Nephron progenitor cell (in vitro differentiated cells): ENCODE measurements around the gene LCN10.

Experiments
- DNase-seq: peaks from one replicate; pipeline ENCODE4 v3.0.0; 2021
- H3K27ac Mint-ChIP-seq: 2 replicates; pipeline ENCODE4 v1.8.0; 2021; ENCODE audit warnings: mild to moderate bottlenecking, moderate library complexity, mixed read lengths
- H3K27me3 Mint-ChIP-seq: 2 replicates; pipeline ENCODE4 v1.8.0; 2021; ENCODE audit warnings: mild to moderate bottlenecking, low read depth, mixed read lengths; ENCODE audit not compliant: poor library complexity
- H3K36me3 Mint-ChIP-seq: 2 replicates; pipeline ENCODE4 v1.8.0; 2021; ENCODE audit warnings: low read depth, mixed read lengths
- H3K4me1 Mint-ChIP-seq: 2 replicates; pipeline ENCODE4 v1.8.0; 2021; ENCODE audit warnings: mixed read lengths
- H3K4me3 Mint-ChIP-seq: 2 replicates; pipeline ENCODE4 v1.8.0; 2021; ENCODE audit warnings: mild to moderate bottlenecking, moderate library complexity, mixed read lengths
- H3K9me3 Mint-ChIP-seq: 2 replicates; pipeline ENCODE4 v1.8.0; 2021; ENCODE audit warnings: mild to moderate bottlenecking, moderate library complexity, mixed read lengths
- TF ChIP-seq, protein P1 (sequence below): fragments of 200-600 bp; sonication (generic); IDR thresholded peaks from 2 replicates; pipeline ENCODE4 v1.5.0; 2021; ENCODE audit warnings: antibody characterized with exemption

Gene LCN10

DNA sequence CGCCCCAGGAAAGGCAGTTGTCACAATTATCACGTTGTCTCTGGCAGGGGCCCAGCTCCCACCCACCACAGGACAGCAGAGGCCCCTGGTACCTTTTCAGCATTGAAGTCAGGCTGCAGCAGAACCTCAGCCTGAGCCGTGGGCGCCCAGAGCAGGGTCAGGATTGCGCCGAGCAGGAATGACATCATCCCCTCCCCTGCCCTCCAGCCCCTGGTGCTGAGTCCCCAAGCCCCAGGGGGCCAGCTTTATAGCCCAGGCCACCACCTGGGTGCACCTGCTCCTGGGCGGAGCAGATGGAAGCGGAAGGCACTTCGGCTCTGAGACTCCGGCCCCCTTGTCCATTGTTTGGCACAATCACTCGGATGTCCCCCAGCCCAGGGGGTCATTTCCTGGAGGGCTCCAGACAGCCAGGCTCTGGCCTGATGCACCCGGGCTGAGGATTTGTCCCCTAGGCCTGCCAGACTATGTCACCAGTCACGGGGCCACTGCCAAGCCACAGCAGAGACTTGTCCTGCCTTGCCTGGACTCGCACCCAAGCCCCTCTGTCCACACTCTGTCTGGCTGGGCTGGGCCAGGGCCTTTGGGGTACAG is 21.7 kb upstream of the LCN10 start, which contains the start of gene LCN15:
LCN15 (minus strand) TSS at position 218 of the 591 bp plus-strand sequence; CDS start at position 188, 30 bp downstream.
- Mint-ChIP-seq H3K27ac (no peak within 1 kb of the TSS), H3K9me3 (no peaks in the 10 kb centered on the region), H3K27me3 (peaks cover 19% of the 10 kb centered on the region), H3K4me1 (peaks cover 32% of the 10 kb centered on the region), H3K36me3 (no peaks in the 10 kb centered on the region), H3K4me3 (no peak within 1 kb of the TSS)
- DNase-seq: no peak
- TF ChIP-seq, protein P1, sequence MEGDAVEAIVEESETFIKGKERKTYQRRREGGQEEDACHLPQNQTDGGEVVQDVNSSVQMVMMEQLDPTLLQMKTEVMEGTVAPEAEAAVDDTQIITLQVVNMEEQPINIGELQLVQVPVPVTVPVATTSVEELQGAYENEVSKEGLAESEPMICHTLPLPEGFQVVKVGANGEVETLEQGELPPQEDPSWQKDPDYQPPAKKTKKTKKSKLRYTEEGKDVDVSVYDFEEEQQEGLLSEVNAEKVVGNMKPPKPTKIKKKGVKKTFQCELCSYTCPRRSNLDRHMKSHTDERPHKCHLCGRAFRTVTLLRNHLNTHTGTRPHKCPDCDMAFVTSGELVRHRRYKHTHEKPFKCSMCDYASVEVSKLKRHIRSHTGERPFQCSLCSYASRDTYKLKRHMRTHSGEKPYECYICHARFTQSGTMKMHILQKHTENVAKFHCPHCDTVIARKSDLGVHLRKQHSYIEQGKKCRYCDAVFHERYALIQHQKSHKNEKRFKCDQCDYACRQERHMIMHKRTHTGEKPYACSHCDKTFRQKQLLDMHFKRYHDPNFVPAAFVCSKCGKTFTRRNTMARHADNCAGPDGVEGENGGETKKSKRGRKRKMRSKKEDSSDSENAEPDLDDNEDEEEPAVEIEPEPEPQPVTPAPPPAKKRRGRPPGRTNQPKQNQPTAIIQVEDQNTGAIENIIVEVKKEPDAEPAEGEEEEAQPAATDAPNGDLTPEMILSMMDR: no peak

DNA sequence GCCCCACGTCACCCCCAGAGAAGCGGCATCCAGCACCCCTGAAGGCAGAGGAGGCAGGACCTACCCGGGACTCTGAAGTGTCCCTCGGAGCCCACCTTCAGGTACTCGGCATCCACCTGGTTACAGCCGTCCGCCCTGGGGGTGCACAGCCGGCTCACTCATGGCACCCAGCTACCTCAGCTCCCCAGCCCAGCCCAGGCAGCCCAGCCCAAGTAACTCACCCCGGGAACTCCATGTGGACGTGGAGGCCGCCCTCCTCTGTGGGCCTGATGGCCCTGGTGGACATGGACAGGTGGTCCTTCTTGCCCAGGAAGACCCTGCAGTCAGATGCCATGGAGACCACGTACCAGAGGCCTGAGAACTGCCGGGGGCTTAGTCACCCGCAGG is 20.9 kb upstream of the LCN10 start:
- peaks cover 19% of the 10 kb centered on the region for H3K27me3 Mint-ChIP-seq

DNA sequence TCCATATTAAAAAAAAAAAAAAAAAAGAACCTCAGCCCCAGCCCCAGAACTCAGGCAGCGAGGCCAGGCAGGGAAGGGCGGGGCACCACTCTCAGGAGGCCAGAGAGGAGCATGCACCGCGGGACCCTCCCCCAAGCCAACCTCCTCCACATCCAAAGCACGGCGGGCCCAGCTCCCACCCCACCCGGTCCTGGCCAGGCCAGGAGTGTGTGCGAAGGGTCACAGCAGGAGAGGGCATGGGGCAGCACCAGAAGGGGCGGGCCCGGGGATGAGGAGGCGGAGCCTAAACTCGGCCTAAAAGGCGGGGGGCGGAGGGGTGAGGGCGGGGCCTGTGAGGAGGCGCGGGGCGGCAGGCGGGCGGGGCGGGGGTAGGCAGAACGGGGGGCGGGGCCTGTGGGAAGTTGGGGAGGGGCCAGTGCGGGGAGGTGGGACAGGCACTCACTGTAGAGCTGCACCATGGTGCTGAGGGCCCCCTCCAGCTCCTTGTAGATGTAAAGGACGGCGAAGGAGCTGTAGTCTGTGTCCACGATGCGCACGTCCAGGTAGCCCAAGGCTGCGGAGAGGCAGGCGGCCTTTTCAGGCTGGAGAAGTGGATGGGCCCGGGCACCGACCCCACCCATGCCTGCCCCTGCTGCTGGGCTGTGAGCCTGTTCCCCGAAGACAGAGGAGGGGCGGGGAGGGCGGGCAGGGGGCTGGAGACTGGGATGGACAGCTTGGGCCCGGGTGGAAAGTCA is 20.3 kb upstream of the LCN10 start:
- peaks cover 32% of the 10 kb centered on the region for H3K4me1 Mint-ChIP-seq
- no peak overlapping the region for H3K4me3 Mint-ChIP-seq
- no peaks in the 10 kb centered on the region for H3K36me3 Mint-ChIP-seq
- H3K27ac Mint-ChIP-seq: no peak overlapping the region
- TF ChIP-seq, protein P1: no peak
- no peaks in the 10 kb centered on the region for H3K9me3 Mint-ChIP-seq
- peak; percentile 94 for DNase-seq
- peaks cover 14% of the 10 kb centered on the region for H3K27me3 Mint-ChIP-seq

More for the DNA sequence above, 20.9 kb upstream of the LCN10 start:
- no peak for DNase-seq
- Mint-ChIP-seq H3K36me3 (no peaks in the 10 kb centered on the region), H3K4me3 (no peak overlapping the region), H3K27ac (no peak overlapping the region), H3K4me1 (peaks cover 32% of the 10 kb centered on the region), H3K9me3 (no peaks in the 10 kb centered on the region)
- TF ChIP-seq, protein P1: no peak

DNA sequence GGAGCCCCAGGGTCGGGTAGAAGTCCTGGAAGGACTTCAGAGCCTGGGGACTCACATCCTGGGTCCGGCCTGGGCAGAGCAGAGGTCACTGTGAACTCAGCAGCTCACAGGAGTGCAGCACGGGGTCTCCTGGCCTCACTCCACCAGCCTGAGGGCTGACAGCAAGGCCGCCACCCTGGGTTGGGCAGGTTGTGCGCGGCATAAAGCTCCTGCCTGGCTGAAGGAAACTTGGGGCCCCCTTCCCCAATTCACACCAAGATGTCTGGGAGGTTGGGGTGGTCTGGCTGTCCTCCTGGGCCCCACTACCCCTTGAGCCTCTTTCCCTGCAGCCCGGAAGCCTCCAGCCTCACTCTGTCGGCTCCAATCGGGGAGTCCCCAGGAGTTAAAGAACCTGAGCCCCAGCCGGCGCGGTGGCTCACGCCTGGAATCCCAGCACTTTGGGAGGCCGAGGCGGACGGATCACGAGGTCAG is 19.5 kb upstream of the LCN10 start:
- TF ChIP-seq, protein P1: no peak
- Mint-ChIP-seq H3K4me1 (peaks cover 32% of the 10 kb centered on the region), H3K9me3 (no peaks in the 10 kb centered on the region), H3K27ac (no peak overlapping the region), H3K4me3 (no peak overlapping the region), H3K36me3 (no peaks in the 10 kb centered on the region), H3K27me3 (peaks cover 6% of the 10 kb centered on the region)
- no peak for DNase-seq

DNA sequence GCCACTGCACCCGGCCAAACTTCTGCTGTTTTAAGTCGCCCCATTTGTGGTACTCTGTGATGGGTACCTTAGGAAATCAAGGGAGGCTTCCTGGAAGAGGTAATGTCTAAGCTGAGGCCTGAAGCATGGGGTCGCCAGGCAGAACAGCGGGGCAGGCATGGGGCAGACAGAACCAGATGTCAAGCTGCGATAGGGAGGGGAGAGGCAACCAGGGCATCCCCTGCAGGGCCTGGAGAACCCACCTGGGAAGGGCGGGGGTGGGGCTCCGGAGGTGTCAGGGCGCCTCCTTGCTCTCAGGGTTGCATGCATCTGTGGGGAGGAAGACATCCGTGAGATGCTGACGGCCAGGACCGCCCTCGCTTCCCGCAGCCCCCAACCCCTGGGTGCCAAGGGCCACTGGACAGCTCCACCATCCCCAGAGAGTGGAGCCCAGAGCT is 18.8 kb upstream of the LCN10 start:
- DNase-seq: no peak
- H3K36me3 Mint-ChIP-seq: no peaks in the 10 kb centered on the region
- no peak overlapping the region for H3K27ac Mint-ChIP-seq
- peaks cover 3% of the 10 kb centered on the region for H3K27me3 Mint-ChIP-seq
- peaks cover 27% of the 10 kb centered on the region for H3K4me1 Mint-ChIP-seq
- H3K9me3 Mint-ChIP-seq: peaks cover under 1% of the 10 kb centered on the region
- H3K4me3 Mint-ChIP-seq: no peak overlapping the region
- TF ChIP-seq, protein P1: no peak
